MM.1S (cell line): ENCODE results near the gene ANKDD1A.

Experiments used
- CTCF ChIP-seq: fragments of 300-600 bp; sonication (generic); IDR thresholded peaks from 2 replicates; pipeline ENCODE4 v1.5.1; 2016; ENCODE audit warnings: antibody characterized with exemption, low read length, mixed read lengths
- EZH2 ChIP-seq: fragments of 300-600 bp; sonication (generic); optimal IDR thresholded peaks from 2 replicates; pipeline ENCODE3; 2017; ENCODE audit warnings: low read depth, mild to moderate bottlenecking, antibody characterized with exemption, low read length, mixed read lengths
- EZH2phosphoT487 ChIP-seq: fragments of 300-600 bp; sonication (generic); IDR thresholded peaks from 2 replicates; pipeline ENCODE4 v1.6.1; 2018; ENCODE audit warnings: antibody characterized with exemption, low read length

DNA sequence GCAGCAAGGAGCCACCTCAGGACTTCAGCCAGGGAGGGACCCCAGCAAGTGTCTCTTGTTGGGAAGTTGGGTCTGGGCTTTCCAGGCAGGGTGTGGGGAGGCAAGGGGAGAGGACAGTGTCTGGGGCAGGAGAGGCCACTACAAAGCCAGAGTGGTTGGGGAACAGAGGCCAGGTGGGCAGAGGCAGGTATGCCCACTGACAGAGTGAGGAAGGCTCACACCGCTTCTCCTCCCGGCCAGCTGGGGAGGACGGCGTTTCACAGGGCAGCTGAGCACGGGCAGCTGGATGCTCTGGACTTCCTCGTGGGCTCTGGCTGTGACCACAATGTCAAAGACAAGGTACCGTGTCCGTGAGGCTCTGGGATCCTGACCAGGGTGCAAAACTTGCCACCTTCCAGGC lies 15.0 kb downstream of the ANKDD1A start:
- TF ChIP-seq CTCF = no peak
- no peak for TF ChIP-seq EZH2
- TF ChIP-seq EZH2phosphoT487 = no peak
